ENCODE measurements around the gene ZNF75A. TPM values are rescaled to one million over a fixed set of nuclear protein-coding genes. Genes with fewer than 3 reads are reported as not detected.

The ZNF75A gene
- total and polyA plus RNA-seq, 9 of the 15 experiments (the other 6 are each of a cell fraction or from before 2014, with no cell fraction given): 7.2 to 24.5 (median 17.1) TPM

GRCh38 chr16:3264137-3265036, 40.9 kb upstream of the ZNF75A start (continued):
- peak; percentile 82; the same call in 1 of the 2 replicates for TF ChIP-seq ZNF12 (CRISPR knock-in tag; IDR thresholded peaks at IDR 0.05)
- no peak for TF ChIP-seq ADNP (tag; IDR thresholded peaks at IDR 0.05)
- peak; percentile 49 for TF ChIP-seq ARID1B (IDR thresholded peaks at IDR 0.05)
- 0 out of 2 replicates have a peak, but pooled peaks have one; percentile 24 for TF ChIP-seq MITF (IDR thresholded peaks at IDR 0.05)
- peak; percentile 52 for TF ChIP-seq U2AF1 (optimal IDR thresholded peaks at IDR 0.05; ENCODE audit: low read depth, low read length)
- peak; percentile 77 for TF ChIP-seq ZBTB40 (IDR thresholded peaks at IDR 0.05)
- peak; percentile 66; the same call in 1 of the 2 replicates for TF ChIP-seq ZBTB40 (CRISPR knock-in tag; IDR thresholded peaks at IDR 0.05)
- TF ChIP-seq PHF21A (IDR thresholded peaks at IDR 0.05; ENCODE audit: borderline replicate concordance, low read depth): 0 out of 2 replicates have a peak, but pooled peaks have one; percentile 51
- peak; percentile 62 for TF ChIP-seq E2F8 (IDR thresholded peaks at IDR 0.05; ENCODE audit: low read depth, partially characterized antibody)
